ENCODE results near the gene GLRX5. TPM values are rescaled to one million over a fixed set of nuclear protein-coding genes. Genes with fewer than 3 reads are reported as not detected.

Gene GLRX5
- total RNA-seq, 4 donors from 2014 or later, result 11.6 to 177 (median 38.2) TPM

GRCh38 chr14:95524706-95525512 lies 9.9 kb upstream of the GLRX5 start:
- Histone ChIP-seq H3K4me3 (no peak overlapping the region), H3K36me3 (no peaks in the 10 kb centered on the region), H3K9me3 (no peaks in the 10 kb centered on the region), H3K27me3 (no peaks in the 10 kb centered on the region), H3K4me1 (peaks cover 13 to 46% (median 22%) of the 10 kb centered on the region in 4 donors), H3K27ac (peak overlapping the region; percentile 44 to 56 (median 52))
- in situ Hi-C loops (cut with MboI; ENCODE audit: low pct_ligation_motif_present in 1 of 4, low pct_unique_long_range_greater_than_20kb in 1 of 4, low sequenced_read_pairs in 3 of 4), result loop anchor here in 3 of 4 donors (5.0 to 25.0 kb wide), 3 partner anchors 80 to 388 kb away; no protein-coding TSS in a partner anchor
- TF ChIP-seq CTCF (IDR thresholded peaks at IDR 0.05), result no peak
- no peak for TF ChIP-seq EP300 (IDR thresholded peaks at IDR 0.05; ENCODE audit: low read depth)
- no peak for TF ChIP-seq POLR2AphosphoS5 (IDR thresholded peaks at IDR 0.05)
- no peak for TF ChIP-seq POLR2A (IDR thresholded peaks at IDR 0.05)
- WGBS, 2 donors (ENCODE audit: low coverage in 1 of 2), result 86 to 100% methylated on average over 2 to 6 of the region's 6 CpGs
- intact Hi-C loops (cut with DNase I; ENCODE audit: low total_unique reads), result loop anchor here (5.0 kb wide), 1 partner anchor 83 kb away; no protein-coding TSS in a partner anchor
- DNase-seq, result no peak

- peaks cover 10 to 45% (median 19%) of the 10 kb centered on the region in 4 donors for H3K4me1 ChIP-seq
- intact Hi-C loops (cut with DNase I; ENCODE audit: low total_unique reads), result loop anchor here (5.0 kb wide), 1 partner anchor 84 kb away; no protein-coding TSS in a partner anchor
- WGBS, 2 donors (ENCODE audit: low coverage in 1 of 2), result 84 to 86% methylated on average over 4 to 5 of the region's 5 CpGs
Observed at GRCh38 chr14:95525999-95526398, 8.9 kb upstream of the GLRX5 start.

GRCh38 chr14:95526483-95527386 lies 8.1 kb upstream of the GLRX5 start:
- Histone ChIP-seq H3K27me3 (no peaks in the 10 kb centered on the region), H3K36me3 (no peaks in the 10 kb centered on the region), H3K9me3 (no peaks in the 10 kb centered on the region), H3K4me1 (peaks cover 10 to 52% (median 19%) of the 10 kb centered on the region in 4 donors), H3K27ac (peak overlapping the region; percentile 39 to 56 (median 44)), H3K4me3 (no peak overlapping the region)
- in situ Hi-C loops (cut with MboI; ENCODE audit: low pct_ligation_motif_present in 1 of 4, low pct_unique_long_range_greater_than_20kb in 1 of 4, low sequenced_read_pairs in 3 of 4), result loop anchor here in 3 of 4 donors (5.0 to 25.0 kb wide), 3 partner anchors 82 to 389 kb away; no protein-coding TSS in a partner anchor
- DNase-seq, result no peak
- 55 to 67% methylated on average over 4 to 9 of the region's 9 CpGs for WGBS, 2 donors (ENCODE audit: low coverage in 1 of 2)
- intact Hi-C loops (cut with DNase I; ENCODE audit: low total_unique reads), result loop anchor here (5.0 kb wide), 1 partner anchor 84 kb away; no protein-coding TSS in a partner anchor
- TF ChIP-seq POLR2AphosphoS5 (IDR thresholded peaks at IDR 0.05), result no peak
- no peak for TF ChIP-seq CTCF (IDR thresholded peaks at IDR 0.05)
- no peak for TF ChIP-seq POLR2A (IDR thresholded peaks at IDR 0.05)
- TF ChIP-seq EP300 (IDR thresholded peaks at IDR 0.05; ENCODE audit: low read depth), result no peak

More at GRCh38 chr14:95525999-95526398, 8.9 kb upstream of the GLRX5 start:
- DNase-seq, result no peak
- in situ Hi-C loops (cut with MboI; ENCODE audit: low pct_ligation_motif_present in 1 of 4, low pct_unique_long_range_greater_than_20kb in 1 of 4, low sequenced_read_pairs in 3 of 4), result loop anchor here in 3 of 4 donors (5.0 to 25.0 kb wide), 3 partner anchors 81 to 389 kb away; no protein-coding TSS in a partner anchor
- Histone ChIP-seq H3K27me3 (no peaks in the 10 kb centered on the region), H3K36me3 (no peaks in the 10 kb centered on the region), H3K9me3 (no peaks in the 10 kb centered on the region), H3K4me3 (no peak overlapping the region), H3K27ac (no peak overlapping the region)
- no peak for TF ChIP-seq EP300 (IDR thresholded peaks at IDR 0.05; ENCODE audit: low read depth)
- TF ChIP-seq POLR2AphosphoS5 (IDR thresholded peaks at IDR 0.05), result no peak
- no peak for TF ChIP-seq POLR2A (IDR thresholded peaks at IDR 0.05)

- Histone ChIP-seq H3K27me3 (no peaks in the 10 kb centered on the region), H3K36me3 (no peaks in the 10 kb centered on the region), H3K27ac (peak overlapping the region; percentile 39 to 56 (median 44)), H3K4me3 (no peak overlapping the region), H3K9me3 (no peaks in the 10 kb centered on the region), H3K4me1 (peaks cover 14 to 60% (median 24%) of the 10 kb centered on the region in 4 donors)
- TF ChIP-seq EP300 (IDR thresholded peaks at IDR 0.05; ENCODE audit: low read depth) (no peak), POLR2AphosphoS5 (IDR thresholded peaks at IDR 0.05) (peak in 1 of 3 donors; percentile 35), CTCF (IDR thresholded peaks at IDR 0.05) (peak; percentile 78 to 85 (median 80)), POLR2A (IDR thresholded peaks at IDR 0.05) (no peak)
- in situ Hi-C loops (cut with MboI; ENCODE audit: low pct_ligation_motif_present in 1 of 4, low pct_unique_long_range_greater_than_20kb in 1 of 4, low sequenced_read_pairs in 3 of 4), result loop anchor here in 3 of 4 donors (5.0 to 25.0 kb wide), 3 partner anchors 83 to 390 kb away; no protein-coding TSS in a partner anchor
- WGBS, 2 donors (ENCODE audit: low coverage in 1 of 2), result 20 to 36% methylated on average over 2 to 4 of the region's 4 CpGs
- intact Hi-C loops (cut with DNase I; ENCODE audit: low total_unique reads), result loop anchor here (5.0 kb wide), 1 partner anchor 85 kb away; no protein-coding TSS in a partner anchor
- DNase-seq, result peak; percentile 65
Observed at GRCh38 chr14:95527387-95528002, 7.4 kb upstream of the GLRX5 start.
